CD4-positive, alpha-beta T cell treated with Interferon alpha-2 for 1 hour (primary cell): ENCODE measurements around the gene CHCHD10.

Source experiments
- DNase-seq, 2 donors: peaks; one replicate each; pipeline ENCODE4 v3.0.0-alpha.2; 2020 to 2022

The CHCHD10 gene

GRCh38 chr22:23786752-23787599 lies 19.2 kb upstream of the CHCHD10 start, which contains the start of gene SMARCB1:
TSS of gene SMARCB1 (plus strand) at chr22:23786966. CDS start at chr22:23787170, 204 bp downstream.
- DNase-seq = peak; percentile 87 to 94

DNA sequence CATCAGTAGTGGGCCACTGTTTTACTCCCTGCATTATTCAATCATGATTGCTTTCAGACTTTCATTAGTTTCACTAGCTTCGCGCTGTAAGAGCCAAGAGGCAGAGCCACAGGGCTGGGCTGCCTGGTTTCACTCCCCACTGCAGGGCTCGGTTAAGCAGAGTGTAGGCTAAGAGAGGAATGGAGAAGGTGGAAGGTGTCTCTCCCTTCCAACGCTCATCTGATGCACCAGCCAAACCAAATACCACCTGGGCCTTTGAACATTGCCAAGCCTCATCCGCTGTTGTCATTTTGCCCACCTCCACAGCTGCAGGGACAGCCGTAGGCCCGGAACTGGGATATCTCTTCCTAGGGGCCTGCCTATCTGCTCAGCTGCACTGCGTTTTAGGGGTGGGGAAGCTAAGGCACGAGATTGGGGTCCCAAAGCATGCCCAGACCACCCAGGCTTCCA lies 18.5 kb upstream of the CHCHD10 start:
- no peak for DNase-seq

DNA sequence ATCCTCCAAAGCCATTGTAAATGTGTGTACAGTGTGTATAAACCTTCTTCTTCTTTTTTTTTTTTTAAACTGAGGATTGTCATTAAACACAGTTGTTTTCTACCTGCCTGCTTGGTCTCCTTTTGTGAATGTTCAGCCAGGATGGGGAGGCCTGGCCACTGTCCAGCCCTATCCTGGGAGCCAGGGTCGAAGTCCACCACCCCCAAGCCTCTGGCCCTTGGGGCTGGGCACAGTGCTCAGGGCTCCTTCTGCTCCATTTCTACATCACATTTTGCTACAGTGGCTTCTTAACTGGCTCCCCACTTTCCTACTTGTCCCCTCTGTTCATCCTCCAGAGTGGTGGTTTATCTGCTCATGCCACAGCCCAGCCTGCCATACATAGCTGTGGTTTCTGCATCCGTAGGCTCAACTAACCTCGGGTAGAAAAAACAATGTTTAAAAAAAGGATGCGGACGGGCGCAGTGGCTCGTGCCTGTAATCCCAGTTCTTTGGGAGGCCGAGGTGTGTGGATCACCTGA lies 16.5 kb upstream of the CHCHD10 start:
- DNase-seq = peak in 1 of 2 donors; percentile 21

DNA sequence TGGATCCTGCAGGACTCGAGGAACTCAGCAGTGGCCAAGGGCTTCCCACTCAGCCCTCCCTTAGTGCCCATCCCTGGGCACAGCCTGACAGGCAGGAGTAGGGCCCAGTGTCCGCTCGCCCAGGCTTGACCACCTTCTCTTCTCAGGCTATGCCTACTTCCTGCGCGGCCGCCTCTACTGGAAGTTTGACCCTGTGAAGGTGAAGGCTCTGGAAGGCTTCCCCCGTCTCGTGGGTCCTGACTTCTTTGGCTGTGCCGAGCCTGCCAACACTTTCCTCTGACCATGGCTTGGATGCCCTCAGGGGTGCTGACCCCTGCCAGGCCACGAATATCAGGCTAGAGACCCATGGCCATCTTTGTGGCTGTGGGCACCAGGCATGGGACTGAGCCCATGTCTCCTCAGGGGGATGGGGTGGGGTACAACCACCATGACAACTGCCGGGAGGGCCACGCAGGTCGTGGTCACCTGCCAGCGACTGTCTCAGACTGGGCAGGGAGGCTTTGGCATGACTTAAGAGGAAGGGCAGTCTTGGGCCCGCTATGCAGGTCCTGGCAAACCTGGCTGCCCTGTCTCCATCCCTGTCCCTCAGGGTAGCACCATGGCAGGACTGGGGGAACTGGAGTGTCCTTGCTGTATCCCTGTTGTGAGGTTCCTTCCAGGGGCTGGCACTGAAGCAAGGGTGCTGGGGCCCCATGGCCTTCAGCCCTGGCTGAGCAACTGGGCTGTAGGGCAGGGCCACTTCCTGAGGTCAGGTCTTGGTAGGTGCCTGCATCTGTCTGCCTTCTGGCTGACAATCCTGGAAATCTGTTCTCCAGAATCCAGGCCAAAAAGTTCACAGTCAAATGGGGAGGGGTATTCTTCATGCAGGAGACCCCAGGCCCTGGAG lies 15.7 kb upstream of the CHCHD10 start:
- DNase-seq = no peak

- DNase-seq = no peak
Measured at GRCh38 chr22:23782703-23783102, 14.9 kb upstream of the CHCHD10 start.

DNA sequence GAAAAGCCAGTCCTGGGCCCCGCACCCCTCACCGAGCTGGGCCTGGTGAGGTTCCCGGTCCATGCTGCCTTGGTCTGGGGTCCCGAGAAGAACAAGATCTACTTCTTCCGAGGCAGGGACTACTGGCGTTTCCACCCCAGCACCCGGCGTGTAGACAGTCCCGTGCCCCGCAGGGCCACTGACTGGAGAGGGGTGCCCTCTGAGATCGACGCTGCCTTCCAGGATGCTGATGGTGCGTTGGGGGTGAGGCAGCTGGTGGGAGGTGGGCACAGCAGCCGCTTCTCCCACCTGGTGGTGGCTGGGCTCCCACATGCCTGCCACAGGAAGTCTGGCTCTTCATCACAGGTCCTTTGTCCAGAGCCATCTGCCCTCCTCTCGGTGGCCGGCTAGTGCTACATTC lies 14.5 kb upstream of the CHCHD10 start:
- DNase-seq = no peak

GRCh38 chr22:23781511-23782183 lies 13.9 kb upstream of the CHCHD10 start:
- no peak for DNase-seq

GRCh38 chr22:23781065-23781464 lies 13.3 kb upstream of the CHCHD10 start:
- no peak for DNase-seq

DNA sequence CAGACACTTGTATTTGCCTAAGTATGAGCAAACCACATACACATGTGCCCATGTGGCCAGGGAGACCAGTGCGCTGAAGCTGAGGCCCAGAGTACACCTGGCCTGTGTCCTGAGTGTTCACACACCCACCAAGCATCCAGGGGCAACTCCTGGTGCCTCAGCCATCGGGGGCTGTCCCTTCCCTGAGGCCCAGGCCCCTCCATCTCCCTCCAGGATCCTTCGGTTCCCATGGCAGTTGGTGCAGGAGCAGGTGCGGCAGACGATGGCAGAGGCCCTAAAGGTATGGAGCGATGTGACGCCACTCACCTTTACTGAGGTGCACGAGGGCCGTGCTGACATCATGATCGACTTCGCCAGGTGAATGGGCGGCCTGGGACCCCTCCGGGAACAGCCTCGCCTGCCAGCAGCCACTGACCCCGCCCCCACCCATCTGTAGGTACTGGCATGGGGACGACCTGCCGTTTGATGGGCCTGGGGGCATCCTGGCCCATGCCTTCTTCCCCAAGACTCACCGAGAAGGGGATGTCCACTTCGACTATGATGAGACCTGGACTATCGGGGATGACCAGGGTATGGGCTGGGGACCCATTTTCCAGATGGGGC lies 12.5 kb upstream of the CHCHD10 start:
- DNase-seq = no peak

- no peak for DNase-seq
Measured at GRCh38 chr22:23779731-23780130, 12.0 kb upstream of the CHCHD10 start.

DNA sequence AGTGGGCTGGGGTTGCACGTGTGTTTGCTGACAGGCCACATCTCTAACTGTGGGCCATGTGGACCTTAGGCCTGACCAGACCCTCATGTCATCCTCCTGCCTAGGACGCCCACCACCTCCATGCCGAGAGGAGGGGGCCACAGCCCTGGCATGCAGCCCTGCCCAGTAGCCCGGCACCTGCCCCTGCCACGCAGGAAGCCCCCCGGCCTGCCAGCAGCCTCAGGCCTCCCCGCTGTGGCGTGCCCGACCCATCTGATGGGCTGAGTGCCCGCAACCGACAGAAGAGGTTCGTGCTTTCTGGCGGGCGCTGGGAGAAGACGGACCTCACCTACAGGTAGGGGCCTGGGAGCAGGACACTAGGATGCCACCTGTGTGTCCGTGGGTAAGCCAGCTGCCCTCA lies 11.3 kb upstream of the CHCHD10 start:
- DNase-seq = no peak

GRCh38 chr22:23778577-23778900 lies 10.8 kb upstream of the CHCHD10 start:
- no peak for DNase-seq

- DNase-seq = no peak
Measured at GRCh38 chr22:23777776-23778576, 10.2 kb upstream of the CHCHD10 start.

DNA sequence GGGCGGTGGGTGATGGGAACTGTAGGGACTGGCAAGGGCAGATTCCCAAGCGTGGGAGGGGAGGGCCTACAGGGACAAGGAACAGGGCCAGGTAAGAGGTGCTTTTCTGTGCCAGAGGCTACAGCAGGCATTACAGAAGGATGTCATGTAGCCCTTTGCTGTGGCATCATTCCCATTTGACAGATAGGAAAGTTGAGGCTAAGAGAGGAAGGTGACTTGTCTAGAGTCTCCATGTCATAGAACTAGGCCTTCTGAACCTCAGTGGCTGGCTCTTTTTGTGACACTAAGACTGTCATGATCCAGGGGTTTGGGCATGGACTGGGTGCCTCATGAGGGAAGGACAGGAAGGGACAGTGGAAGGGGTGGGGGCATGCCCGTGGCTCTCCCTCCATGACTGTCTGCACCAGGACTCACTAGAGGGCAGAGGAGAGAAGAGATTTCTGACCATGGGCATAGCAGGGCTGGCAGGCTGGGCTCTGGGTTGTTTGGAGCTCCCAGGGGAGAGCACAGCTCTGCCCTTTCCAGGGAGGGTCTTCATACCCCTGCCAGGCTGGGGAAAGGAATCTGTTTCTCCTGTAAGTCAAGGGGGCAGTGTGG lies 8.1 kb upstream of the CHCHD10 start:
- no peak for DNase-seq

GRCh38 chr22:23774922-23775436 lies 7.2 kb upstream of the CHCHD10 start:
- DNase-seq = no peak

- no peak for DNase-seq
Measured at GRCh38 chr22:23774114-23774921, 6.5 kb upstream of the CHCHD10 start.

DNA sequence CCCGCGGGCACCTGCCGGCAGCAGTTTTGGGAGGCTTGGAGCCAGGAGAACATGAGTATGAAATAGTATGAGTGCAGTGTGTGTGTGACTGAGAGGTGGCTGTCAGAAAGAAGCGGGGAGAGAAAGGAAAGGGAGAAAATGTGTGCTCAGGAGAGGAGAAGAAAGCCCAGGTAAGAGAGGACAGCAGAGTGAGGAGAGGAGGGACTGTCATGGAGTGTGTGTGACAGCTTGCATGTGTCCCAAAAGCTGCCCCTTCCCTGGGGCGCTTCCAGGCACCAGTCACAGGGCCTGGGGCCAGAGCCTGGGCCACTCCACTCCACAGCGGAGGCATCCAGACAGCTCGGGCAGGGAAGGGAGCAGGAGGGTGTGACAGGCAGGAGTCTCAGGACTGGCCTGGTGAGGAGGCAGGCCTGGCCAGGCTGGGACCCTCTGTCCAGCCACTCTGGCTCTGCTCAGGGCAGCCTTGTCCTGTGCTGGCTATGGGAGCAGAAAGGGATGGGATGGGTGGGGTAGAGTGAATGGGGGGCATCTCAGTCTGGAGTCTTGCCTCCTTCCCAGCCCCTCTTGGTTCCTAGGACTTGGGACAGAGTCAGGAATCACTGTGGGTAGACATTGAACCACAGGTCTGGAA lies 5.8 kb upstream of the CHCHD10 start:
- no peak for DNase-seq

- peak; percentile 41 to 60 for DNase-seq
Measured at GRCh38 chr22:23772649-23773473, 5.1 kb upstream of the CHCHD10 start, which contains the start of gene MMP11. TSS of gene MMP11 (plus strand) at chr22:23772849. CDS start at chr22:23772871, 22 bp downstream.

GRCh38 chr22:23772315-23772648 lies 4.5 kb upstream of the CHCHD10 start:
- no peak for DNase-seq
